Measurements from ENCODE around the gene STK11IP. TPM values are rescaled to one million over a fixed set of nuclear protein-coding genes. Genes with fewer than 3 reads are reported as not detected.

The STK11IP gene
- total RNA-seq, 1 experiment from 2014 or later: 17.1 TPM

DNA sequence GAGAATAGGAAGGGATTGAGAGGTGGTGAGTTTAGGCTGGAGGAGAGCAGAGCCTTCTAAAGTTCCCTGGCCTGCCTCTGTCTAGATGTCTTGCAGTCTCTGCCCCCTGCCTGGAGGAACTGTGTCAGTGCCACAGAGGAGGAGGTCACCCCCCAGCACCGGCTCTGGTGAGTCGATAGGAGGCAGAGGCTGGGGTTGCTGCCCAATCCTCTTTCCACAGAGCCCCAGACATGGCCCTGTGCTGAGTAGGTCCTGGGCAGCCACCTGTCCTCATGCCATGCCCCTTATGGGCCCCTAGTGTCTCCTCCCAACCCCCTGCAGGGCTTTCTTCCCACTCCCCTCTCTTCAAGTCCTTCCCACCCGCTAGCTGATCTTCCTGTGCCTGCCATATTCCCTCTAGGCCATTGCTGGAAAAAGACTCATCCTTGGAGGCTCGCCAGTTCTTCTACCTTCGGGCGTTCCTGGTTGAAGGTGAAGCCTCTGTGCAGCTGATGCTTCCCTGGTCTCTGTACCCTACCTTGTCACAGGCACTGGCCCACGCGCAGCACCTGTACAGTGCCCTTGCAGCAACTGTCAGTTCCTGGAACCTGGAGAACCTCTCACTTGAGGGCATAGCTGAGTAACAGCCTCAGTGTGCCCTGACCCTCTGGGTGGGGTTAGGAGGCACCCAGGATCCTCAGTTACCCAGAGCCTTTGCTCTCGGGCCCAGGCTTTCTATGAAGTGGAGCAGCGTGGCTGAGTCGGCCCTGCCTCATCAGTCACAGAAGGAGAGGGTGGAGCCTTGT, 16.6 kb downstream of the STK11IP start:
- no peak for DNase-seq (ENCODE audit: low read depth)

DNA sequence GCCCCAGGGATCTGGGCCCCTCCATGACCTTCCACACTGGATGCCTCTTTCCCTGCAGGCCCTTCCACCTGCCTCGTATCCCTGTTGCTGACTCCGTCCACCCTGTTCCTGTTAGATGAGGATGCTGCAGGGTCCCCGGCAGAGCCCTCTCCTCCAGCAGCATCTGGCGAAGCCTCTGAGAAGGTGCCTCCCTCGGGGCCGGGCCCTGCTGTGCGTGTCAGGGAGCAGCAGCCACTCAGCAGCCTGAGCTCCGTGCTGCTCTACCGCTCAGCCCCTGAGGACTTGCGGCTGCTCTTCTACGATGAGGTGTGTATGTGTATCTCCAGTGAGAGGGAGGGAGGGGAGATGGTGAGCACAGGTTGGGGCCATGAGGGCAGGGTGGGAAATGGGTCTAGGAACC, 17.4 kb downstream of the STK11IP start:
- DNase-seq (ENCODE audit: low read depth): no peak

DNA sequence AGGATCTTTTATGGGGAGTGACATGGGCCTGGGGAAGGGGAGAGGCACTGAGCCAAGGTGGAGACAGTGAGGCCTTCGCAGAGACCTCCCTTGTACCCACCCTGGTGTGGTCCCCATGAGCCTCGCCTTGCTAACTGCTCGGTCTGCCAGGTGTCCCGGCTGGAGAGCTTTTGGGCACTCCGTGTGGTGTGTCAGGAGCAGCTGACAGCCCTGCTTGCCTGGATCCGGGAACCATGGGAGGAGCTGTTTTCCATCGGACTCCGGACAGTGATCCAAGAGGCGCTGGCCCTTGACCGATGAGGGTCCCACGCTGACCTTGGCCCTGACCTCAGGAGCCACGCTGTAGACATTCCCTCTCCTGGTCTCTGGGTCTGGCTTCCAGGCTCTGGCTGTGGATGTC, 18.2 kb downstream of the STK11IP start:
- no peak for DNase-seq (ENCODE audit: low read depth)

DNA sequence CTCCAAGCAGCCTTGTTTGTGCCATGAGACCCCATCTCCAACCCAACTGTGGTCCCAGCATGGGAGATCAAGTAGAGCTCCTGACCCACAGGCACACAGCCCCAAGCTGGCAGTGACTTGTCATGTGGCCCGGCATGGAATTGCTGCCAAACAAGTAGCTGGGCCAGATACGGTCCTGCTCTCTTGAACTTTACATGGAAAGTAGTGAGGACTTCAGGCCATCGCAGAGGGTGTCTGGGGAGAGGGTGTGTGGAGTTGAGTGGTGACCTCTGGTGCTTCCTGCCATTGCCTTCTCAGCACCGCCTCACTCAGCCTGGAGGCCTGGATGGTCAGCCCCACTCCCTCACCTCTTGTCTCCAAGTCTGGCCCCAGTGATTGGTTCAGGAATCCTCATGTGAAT, 18.9 kb downstream of the STK11IP start:
- DNase-seq (ENCODE audit: low read depth): no peak

DNA sequence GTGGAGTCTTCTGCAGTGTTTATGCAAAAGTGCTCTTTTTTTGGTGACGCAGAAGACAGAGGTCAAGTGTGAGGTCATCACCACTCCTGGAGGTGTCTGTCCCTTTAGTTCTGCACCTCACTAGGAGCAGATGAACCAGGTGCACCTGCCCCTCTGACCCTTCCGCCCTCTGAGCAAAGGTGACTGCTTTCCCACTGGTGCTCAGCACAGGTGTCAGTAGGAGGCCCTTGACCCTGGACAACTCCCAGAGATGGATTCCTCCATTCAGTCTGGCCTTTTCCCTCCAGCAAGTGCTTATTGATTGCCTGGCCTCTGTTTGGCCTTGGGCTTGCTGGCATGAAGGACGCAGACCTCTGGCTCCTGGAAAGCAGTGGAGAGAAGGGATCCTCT, 21.1 kb downstream of the STK11IP start:
- DNase-seq (ENCODE audit: low read depth): no peak

DNA sequence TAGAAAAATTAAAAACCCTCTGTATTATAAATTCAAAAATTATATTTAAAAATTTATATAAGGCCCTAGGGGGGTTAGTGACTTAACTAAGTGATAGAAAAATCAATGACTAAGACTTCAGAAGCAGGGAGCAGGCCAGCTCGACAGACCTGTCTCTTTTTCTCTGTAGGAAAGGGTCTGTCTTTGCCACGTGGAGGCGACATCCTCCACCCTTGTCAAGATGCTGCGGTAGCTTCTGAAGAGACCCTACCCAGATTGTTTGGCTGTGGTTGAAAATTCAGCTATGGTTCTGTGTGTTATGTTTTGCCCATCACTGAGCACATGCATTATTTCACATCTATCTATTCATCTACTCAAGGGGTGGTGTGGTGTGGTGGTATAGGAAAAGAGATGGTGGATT, 21.6 kb downstream of the STK11IP start:
- DNase-seq (ENCODE audit: low read depth): no peak

DNA sequence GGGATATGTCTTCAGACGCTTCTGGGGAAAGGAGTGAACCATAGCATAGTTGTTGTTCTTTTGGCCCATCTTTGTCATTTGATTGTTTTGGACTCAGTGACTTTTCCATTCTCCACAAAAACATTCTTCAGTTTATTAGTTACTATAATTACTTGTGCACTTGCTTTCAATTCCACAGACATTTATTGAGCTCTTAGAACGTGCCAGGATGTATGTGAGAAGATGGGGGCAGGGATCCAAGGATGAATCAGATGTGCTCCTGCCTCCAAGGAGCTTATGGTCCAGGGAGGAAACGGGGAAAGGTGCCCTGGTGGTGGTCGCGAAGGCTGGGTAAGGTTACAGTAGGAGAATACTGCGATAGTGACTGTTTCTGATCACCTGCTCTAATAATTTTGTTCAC, 22.9 kb downstream of the STK11IP start:
- no peak for DNase-seq (ENCODE audit: low read depth)

DNA sequence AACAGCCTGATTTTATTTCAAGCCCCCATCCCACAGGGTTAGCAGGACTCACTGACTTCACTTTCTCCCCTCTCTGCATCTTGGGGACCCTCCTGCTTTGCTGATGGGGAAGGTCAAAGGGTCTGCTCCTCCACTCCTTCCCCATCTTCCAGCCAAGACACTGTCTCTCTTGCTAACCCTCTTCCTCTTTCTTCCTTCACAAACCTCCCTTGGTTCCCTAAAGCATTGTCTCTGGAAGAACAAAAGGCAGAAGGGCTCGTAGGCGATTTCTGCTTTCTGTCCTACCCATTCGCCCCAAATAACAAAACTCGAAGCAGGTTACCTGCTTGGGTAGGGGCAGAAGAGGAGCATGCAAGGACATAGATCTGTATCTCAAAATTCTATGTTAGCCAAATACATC, 24.3 kb downstream of the STK11IP start:
- no peak for DNase-seq (ENCODE audit: low read depth)

DNA sequence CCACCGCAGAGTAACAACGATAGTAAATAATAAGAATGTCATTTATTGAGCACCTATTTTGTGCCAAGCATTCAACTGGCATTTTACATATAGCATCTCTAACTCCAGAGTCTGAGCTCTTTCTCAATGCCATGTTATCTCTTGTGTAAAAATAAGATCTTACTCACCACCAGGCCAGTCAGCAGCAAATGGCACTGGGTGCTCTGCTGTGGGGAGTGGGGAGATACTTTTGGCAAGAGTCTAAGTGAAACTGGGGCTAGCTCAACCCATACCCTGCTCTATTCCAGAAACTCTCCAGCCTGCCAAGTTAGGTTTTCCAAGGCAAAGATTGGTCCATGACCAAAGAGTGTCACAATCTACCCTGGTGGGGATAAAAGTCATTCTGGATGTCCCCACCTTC, 24.8 kb downstream of the STK11IP start:
- DNase-seq (ENCODE audit: low read depth): no peak

DNA sequence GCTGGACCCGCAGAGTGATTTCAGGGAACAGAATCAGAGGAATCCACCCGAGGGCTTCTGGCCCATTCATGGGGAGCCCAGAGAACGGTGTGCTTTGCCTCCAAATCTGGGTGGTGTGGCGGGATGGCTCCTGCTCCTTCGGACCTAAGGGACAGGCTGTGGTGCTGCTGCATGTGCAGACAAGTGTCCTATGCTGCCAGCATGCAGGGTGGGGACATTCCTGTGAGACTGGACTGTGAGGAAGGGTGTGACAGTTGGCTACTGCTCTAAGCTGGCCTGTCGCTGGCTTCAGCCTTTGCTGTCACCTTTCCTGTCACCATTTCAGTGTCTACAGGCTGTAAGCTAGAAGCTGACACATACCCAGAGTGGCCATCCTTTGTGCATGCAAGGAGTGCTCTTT, 26.9 kb downstream of the STK11IP start:
- no peak for DNase-seq (ENCODE audit: low read depth)

DNA sequence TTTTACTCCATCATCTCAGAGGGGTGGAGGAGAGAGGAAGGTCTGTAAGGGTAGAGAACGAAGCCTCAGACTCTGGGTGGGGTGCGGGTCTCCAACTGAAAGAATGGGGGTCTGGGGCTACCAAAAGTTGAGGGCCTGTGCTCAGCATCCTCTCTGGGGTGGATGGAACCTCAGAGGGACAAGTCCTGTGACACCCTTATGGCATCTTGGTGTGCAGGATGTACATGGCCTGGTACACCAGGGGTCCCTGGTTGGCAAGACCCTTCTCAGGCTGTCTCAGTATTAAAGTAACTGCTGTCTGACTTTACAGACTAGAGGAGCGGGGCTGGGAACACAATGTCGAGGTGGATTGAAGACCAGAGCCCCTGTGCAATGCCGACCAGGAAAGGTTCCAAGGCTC, 27.5 kb downstream of the STK11IP start:
- no peak for DNase-seq (ENCODE audit: low read depth)

DNA sequence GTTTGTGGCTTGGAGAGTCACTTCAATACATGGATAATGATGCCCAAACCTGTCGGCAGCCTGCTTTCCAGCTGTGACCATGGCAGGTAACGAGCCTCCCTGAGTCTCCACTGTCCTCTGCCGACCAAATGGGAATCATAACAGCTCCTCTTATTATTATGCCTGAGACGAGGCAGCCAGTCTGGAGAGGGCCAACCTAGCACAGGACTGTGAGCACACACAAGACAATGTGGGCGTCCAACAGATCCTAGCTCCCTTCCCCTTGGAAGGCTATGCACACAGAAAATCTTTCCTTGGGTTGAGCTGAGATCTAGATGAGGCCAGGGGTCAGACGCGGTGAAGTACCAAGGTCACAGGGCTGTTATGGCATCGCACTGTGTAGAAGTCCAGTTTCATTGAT, 28.9 kb downstream of the STK11IP start:
- no peak for DNase-seq (ENCODE audit: low read depth)

DNA sequence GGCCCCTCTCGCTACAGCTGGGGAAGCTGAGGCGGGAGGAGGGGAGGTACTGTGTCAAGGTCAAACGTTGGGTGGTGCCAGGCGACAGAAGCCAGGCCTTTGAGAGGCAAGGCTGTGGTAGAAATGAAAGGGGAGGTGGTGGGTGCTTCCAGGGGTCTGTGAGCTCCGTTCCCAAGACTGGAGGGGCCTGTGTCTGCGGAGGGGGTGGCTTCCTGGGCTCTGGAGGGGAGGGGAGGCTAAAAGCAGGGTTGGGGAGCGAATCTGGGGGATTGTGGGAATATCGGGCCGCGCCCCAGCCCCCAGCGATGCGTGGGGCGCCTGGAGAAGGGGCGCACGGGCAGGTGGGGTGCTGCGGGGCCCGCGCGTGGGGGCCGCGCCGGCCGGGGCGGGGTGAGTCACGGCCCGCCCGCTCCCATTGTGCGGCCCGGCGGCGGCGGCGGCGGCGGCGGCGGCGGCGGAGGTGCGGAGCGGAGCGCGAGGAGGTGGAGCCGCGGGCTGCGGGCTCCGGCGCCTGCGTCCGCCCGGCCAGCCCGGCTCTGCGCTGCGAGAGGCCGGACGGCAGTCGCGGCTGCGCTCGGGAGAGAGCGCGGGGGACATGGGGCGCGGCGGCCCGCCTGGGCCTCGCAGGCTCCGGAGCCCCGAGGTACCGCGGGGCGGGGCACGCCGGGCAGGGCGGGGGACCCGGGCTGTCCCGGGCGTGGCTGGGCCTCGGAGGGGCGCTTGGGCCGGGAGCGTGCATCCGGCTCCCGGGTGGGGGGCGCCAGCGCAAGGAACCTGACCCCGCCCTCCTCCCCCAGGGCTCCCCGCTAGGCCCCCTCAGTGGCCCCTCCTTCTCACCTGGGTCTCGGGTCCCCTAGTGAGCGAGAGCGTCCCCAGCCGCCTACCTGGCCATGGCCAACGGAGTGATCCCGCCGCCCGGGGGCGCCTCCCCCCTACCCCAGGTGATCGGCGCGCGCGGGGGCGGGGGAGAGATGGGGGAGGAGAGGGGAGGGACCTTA, 29.7 kb downstream of the STK11IP start, which contains the start of gene SLC4A3:
Gene SLC4A3, plus strand, starts transcription at position 528 of the 998 bp plus-strand sequence. Its CDS starts 363 bp downstream, at position 891.
- DNase-seq (ENCODE audit: low read depth): no peak

DNA sequence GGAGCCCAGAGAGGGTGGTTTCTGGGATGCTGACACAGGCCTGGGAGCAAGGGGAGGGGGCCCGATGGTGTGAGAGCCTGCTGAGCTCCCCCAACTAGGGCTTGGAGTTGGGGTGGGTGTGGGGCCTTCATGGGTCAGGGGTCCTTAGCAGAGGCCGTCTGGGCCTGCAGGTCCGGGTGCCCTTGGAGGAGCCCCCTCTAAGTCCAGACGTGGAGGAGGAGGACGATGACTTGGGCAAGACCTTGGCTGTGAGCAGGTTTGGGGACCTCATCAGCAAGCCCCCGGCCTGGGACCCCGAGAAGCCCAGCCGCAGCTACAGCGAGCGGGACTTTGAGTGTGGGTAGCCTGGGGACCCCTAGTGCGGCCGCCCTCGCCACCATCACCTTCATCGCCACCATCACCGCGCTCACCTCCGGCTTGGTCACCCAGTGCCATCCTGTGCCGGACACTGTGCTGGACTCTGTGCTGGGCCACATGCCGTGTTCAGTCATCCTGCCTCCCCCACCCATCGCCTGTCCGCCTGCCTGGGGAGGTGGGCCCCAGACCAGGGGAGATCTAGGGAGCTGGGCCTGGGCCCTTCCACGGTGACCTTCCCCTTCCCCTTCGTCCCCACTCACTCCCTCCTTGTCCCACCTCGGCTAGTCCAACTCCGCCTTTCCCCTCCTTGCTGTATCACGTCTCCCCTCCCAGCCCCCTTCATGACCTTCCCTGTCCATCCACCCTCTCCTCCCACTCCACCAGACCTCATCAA, 30.8 kb downstream of the STK11IP start:
- DNase-seq (ENCODE audit: low read depth): no peak

DNA sequence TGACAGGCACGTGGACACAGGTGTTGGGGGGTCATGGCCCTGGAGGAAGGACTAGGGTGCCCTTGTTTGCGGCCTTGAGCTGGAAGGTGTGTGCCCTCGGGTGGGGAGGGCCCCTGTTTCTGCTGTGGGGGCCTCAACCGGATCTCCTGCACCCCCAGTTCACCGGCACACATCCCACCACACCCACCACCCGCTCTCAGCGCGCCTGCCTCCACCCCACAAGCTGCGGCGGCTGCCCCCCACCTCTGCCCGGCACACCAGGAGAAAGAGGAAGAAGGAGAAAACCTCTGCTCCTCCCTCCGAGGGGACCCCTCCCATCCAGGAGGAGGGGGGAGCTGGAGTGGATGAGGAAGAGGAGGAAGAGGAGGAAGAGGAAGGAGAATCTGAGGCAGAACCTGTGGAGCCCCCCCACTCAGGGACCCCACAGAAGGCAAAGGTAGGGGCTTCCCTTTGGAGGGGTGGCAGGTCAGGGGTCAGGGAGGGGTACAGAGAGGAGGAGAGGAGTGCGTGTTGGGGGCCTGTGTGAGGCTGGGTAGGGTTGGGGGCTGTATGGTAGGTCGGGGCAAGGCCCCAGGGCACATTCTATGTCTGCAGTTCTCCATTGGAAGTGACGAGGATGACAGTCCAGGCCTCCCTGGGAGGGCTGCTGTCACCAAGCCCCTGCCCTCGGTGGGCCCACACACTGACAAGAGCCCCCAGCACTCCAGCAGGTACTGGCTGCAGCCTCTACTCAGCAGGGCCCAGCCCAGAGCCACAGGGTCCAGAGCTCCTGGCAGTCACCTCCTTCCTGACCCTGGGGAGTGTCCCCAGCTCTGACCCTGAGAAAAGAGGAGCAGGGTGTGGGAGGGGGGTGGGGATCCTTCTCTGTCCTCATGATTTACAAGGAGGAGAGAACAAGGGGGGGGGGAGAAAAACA, 31.6 kb downstream of the STK11IP start:
- DNase-seq (ENCODE audit: low read depth): no peak

DNA sequence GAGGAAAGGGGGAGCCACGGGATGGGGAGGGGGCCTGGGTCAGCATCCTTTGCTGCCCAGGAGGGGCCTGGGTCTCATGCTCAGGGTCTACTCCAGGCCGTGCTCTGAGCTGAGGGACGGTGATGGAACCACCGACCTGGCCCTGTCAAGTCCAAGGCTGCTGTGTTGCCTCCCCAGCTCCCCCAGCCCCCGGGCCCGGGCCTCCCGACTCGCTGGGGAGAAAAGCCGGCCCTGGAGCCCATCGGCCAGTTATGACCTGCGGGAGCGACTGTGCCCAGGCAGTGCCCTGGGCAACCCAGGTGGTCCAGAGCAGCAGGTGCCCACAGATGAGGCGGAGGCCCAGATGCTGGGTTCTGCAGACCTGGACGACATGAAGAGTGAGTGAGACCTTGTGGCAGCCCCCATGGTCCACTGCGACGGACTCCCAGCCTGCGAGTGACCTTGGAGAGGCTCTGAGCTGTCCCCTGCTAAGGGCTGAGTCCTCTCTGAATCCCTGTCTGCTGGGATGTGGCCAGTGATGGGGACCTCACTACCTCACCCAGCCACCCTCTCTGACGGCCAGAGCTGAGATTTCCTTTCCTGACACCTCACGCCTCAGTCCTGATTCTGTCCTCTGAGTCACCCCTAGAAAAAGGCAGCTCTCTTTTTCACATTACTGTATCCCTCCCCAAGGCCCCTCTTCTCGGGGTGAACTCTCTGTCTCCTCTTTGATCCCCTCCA, 32.5 kb downstream of the STK11IP start:
- no peak for DNase-seq (ENCODE audit: low read depth)

DNA sequence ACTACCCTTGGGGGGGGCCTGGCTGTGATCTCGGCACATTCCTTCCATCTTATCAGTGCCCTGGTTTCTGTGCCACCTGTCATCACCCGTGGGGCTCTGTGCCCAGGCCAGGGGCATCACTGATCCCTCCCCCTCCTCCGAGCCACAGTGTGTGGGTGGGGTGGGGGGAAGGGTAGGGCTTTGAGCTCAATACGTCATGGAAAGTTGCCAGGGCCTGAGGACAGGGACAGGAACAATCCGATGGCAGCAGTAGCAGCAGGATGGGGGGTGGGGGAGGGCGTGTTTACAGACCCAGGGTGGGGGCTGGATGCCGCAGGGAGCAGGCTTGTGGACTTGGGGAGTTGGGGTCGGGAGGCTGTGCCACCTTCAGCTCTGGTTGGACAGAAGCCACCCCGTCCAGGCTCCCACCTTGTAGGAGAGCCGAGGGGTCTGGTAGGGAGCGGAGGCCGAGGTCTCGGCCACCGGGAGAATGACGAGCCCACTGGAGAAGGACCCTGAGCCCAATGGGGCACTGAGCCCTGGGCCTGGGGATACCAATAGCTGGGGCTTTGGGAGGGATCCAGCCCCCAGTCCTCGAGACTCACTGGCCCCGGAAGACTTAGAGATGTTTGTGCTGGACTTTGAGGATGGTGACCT, 33.2 kb downstream of the STK11IP start:
- no peak for DNase-seq (ENCODE audit: low read depth)

DNA sequence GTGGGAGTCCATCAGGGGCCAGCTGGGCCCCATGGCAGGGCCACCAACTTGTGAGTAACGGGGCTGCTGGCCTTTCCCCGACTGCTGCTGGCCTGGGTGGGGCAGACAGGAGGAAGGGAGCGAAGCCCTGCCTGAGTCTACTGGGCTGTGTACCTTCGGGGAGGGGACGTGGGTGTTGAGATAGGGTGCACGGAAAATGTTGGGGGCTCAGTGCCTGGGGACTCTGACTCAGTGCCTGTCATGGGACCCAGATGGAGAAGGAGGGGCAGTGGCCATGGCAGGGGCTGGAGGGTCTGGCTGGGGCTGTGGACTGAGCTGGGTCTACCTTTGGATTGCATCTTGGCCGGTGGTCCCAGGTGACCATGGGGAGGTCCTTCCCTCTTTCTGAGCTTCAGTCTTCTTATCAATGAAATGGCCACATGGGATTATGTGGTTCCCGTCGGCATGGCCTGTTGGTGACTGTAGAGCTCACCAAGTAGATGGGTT, 33.8 kb downstream of the STK11IP start:
- DNase-seq (ENCODE audit: low read depth): no peak

Measured in HT1080 (cell line).